Endothelial cell of umbilical vein (primary cell): ENCODE data around the gene TBC1D23. TPM values are rescaled to one million over a fixed set of nuclear protein-coding genes. Genes with fewer than 3 reads are reported as not detected.
A peak's percentile ranks its signal among the peaks of the same experiment; 100 is the strongest.

Experiments
- BruUV-seq: library from RNA; stranded (reverse); fragments of 400-500 nt; replicated peaks from 2 replicates; lab custom pipeline; 2021; lab: Mats Ljungman, UMichigan
- CTCF ChIA-PET: fragments of 300-600, 350-600 bp; sonication (Branson Sonifier 250); formaldehyde crosslinking; loops from one replicate; lab custom pipeline; 2021; ENCODE audit warnings: antibody characterized with exemption, inconsistent platforms; lab: Charles Lee
- POLR2A ChIA-PET: fragments of 300-600, 350-600 bp; sonication (Branson Sonifier 250); formaldehyde crosslinking; loops from one replicate; lab custom pipeline; 2021; ENCODE audit warnings: antibody characterized with exemption, inconsistent platforms; lab: Charles Lee
- DNase-seq: peaks from one replicate; pipeline ENCODE4 v3.0.0-alpha.2; 2011; ENCODE audit warnings: low read depth, low spot score
- FAIRE-seq: peaks from 2 replicates; lab custom pipeline; 2011; peaks lifted over from hg19 to GRCh38; lab: Jason Lieb, UNC
- H2AFZ ChIP-seq: 2 replicates; pipeline ENCODE4 v1.6.0; 2012; ENCODE audit warnings: low read depth, low read length, control low read depth, inconsistent platforms
- H3K27ac ChIP-seq: 2 replicates; pipeline ENCODE4 v1.5.1; 2011; ENCODE audit warnings: low read depth, mild to moderate bottlenecking, control low read depth, low read length, moderate library complexity; ENCODE audit not compliant: insufficient read depth
- H3K27me3 ChIP-seq, 2 experiments: 2 replicates each; pipeline versions ENCODE4 v1.6.0 to v1.6.1; 2011; ENCODE audit warnings: low read length in 2 of 2, mixed read lengths in 1 of 2; ENCODE audit not compliant: control insufficient read depth in 2 of 2, insufficient read depth in 2 of 2
- H3K36me3 ChIP-seq, 2 experiments: 2 replicates in 1 of 2; 3 replicates in 1 of 2; pipeline ENCODE4 v1.5.1; 2011; ENCODE audit warnings: low read length in 2 of 2, mild to moderate bottlenecking in 1 of 2, moderate library complexity in 1 of 2; ENCODE audit not compliant: control insufficient read depth in 2 of 2, insufficient read depth in 2 of 2; ENCODE audit errors: extremely low read depth in 1 of 2
- H3K4me1 ChIP-seq: 3 replicates; pipeline ENCODE4 v1.5.1; 2011; ENCODE audit warnings: mild to moderate bottlenecking, low read length; ENCODE audit not compliant: control insufficient read depth, insufficient read depth; ENCODE audit errors: extremely low read depth
- H3K4me2 ChIP-seq: 2 replicates; pipeline ENCODE4 v1.6.1; 2011; ENCODE audit warnings: low read length, control low read depth, mixed read lengths; ENCODE audit not compliant: insufficient read depth
- H3K4me3 ChIP-seq, 3 experiments: fragments of 200-600 bp in 1 of 3; sonication (generic), shearing (Covaris generic) in 1 of 3; replicated peaks in 1 of 3; 2 replicates each; pipeline ENCODE4 v1.5.1; 2011 to 2016; ENCODE audit warnings: control low read depth in 3 of 3, low read length in 3 of 3, mild to moderate bottlenecking in 2 of 3, inconsistent platforms in 1 of 3, low read depth in 1 of 3, moderate library complexity in 1 of 3; ENCODE audit not compliant: insufficient read depth in 1 of 3
- H3K79me2 ChIP-seq: 2 replicates; pipeline ENCODE4 v1.6.0; 2012; ENCODE audit warnings: low read length, inconsistent platforms; ENCODE audit not compliant: control insufficient read depth, insufficient read depth
- H3K9ac ChIP-seq: replicated peaks from 2 replicates; pipeline ENCODE3; 2011; ENCODE audit warnings: low read length, control low read depth; ENCODE audit not compliant: insufficient read depth; ENCODE audit errors: extremely low read depth
- H3K9me1 ChIP-seq: replicated peaks from 3 replicates; pipeline ENCODE4 v1.6.0; 2011; ENCODE audit warnings: mild to moderate bottlenecking, low read length; ENCODE audit not compliant: control insufficient read depth, insufficient read depth; ENCODE audit errors: extremely low read depth
- H3K9me3 ChIP-seq: replicated peaks from 2 replicates; pipeline ENCODE4 v1.5.1; 2012; ENCODE audit warnings: low read length, inconsistent platforms; ENCODE audit not compliant: control insufficient read depth, insufficient read depth
- H4K20me1 ChIP-seq: replicated peaks from 2 replicates; pipeline ENCODE3; 2011; ENCODE audit warnings: mild to moderate bottlenecking, low read length; ENCODE audit not compliant: control insufficient read depth, insufficient read depth; ENCODE audit errors: extremely low read depth
- FOS ChIP-seq: IDR thresholded peaks from 2 replicates; pipeline ENCODE4 v1.6.1; 2011; ENCODE audit warnings: mild to moderate bottlenecking, low read length, moderate library complexity, borderline replicate concordance; ENCODE audit not compliant: insufficient read depth
- GATA2 ChIP-seq: IDR thresholded peaks from 2 replicates; pipeline ENCODE4 v1.7.0; 2011; ENCODE audit warnings: low read depth, mild to moderate bottlenecking, moderate library complexity, mixed read lengths, low read length; ENCODE audit not compliant: insufficient read length, insufficient read depth
- JUN ChIP-seq: IDR thresholded peaks from 2 replicates; pipeline ENCODE4 v1.6.1; 2011; ENCODE audit warnings: borderline replicate concordance, low read depth; ENCODE audit not compliant: insufficient read length, insufficient read depth
- POLR2A ChIP-seq: IDR thresholded peaks from 2 replicates; pipeline ENCODE4 v1.6.1; 2012; ENCODE audit warnings: low read depth, mild to moderate bottlenecking, control low read depth, low read length
- POLR2AphosphoS5 ChIP-seq: IDR thresholded peaks from 2 replicates; pipeline ENCODE4 v1.6.1; 2012; ENCODE audit warnings: low read depth, mild to moderate bottlenecking, control low read depth, low read length, moderate library complexity; ENCODE audit not compliant: insufficient read depth
- dilution Hi-C: fragments of 300-500 bp; cut with MboI; formaldehyde crosslinking; loops from one replicate; pipeline ENCODE4 v1.15.0; 2019; ENCODE audit warnings: low sequenced_read_pairs; ENCODE audit not compliant: extremely low pct_ligation_motif_present
- intact Hi-C: fragments of 100-400 bp; cut with micrococcal nuclease; formaldehyde crosslinking; loops from one replicate; pipeline ENCODE4 v1.10.0; 2022
- polyA plus RNA-seq, 4 experiments: library from polyadenylated mRNA; depleted of rRNA in 3 of 4; stranded (reverse) in 3 of 4; unstranded in 1 of 4; fragments of >200 nt; gene quantifications; 2 replicates each; pipeline versions ENCODE4 v1.2.1 to v1.2.3, GENCODE V29; 2011 to 2012; ENCODE audit warnings: missing spikeins in 1 of 4
- total RNA-seq: library from RNA; stranded (reverse); gene quantifications from 2 replicates; pipeline ENCODE4 v1.2.3, GENCODE V29; 2021
- TF ChIP-seq, protein P1 (sequence below), 2 donors: IDR thresholded peaks; 1 replicate in 1 of 2; 2 replicates in 1 of 2; pipeline ENCODE4 v1.5.1; 2011; ENCODE audit warnings: low read length in 2 of 2, mild to moderate bottlenecking in 2 of 2, moderate library complexity in 2 of 2, control low read depth in 1 of 2, inconsistent platforms in 1 of 2, low read depth in 1 of 2; ENCODE audit not compliant: insufficient read depth in 1 of 2; ENCODE audit errors: extremely low read depth in 1 of 2

Gene TBC1D23
- total and polyA plus RNA-seq, 2 donors (not counting 3 experiments of a cell fraction or from before 2014, with no cell fraction given) = 10.3 to 34.8 TPM

- H3K4me2 ChIP-seq = peak overlapping the region; percentile 55
- POLR2A ChIA-PET = interaction anchor here (0.7 to 1.3 kb wide), 7 partner anchors 9 to 442 kb away, joined by 3 to 8 read pairs (median 4); partner anchors contain the start of genes CMSS1, LNP1 and TOMM70
- peak overlapping the region; percentile 7 for H3K27ac ChIP-seq
- dilution Hi-C loops (no loop called here), intact Hi-C loops (no loop called here)
- DNase-seq = no peak
- no peaks in the 10 kb centered on the region for H3K36me3 ChIP-seq
- BruUV-seq = TSS peak; percentile 84
- peak overlapping the region; percentile 63 for H2AFZ ChIP-seq
- peak overlapping the region; percentile 12 for H3K9ac ChIP-seq
- no peak for FAIRE-seq
- no peaks in the 10 kb centered on the region for H3K9me3 ChIP-seq
- no peaks in the 10 kb centered on the region for H3K9me1 ChIP-seq
- H4K20me1 ChIP-seq = peaks cover 3% of the 10 kb centered on the region
- H3K4me1 ChIP-seq = peaks cover 15% of the 10 kb centered on the region
- H3K4me3 ChIP-seq = peak overlapping the region in 2 of 3 experiments; percentile 5 to 13
- CTCF ChIA-PET = interaction anchor here (0.8 to 2.2 kb wide), 14 partner anchors 10 to 442 kb away, joined by 3 to 27 read pairs (median 4); partner anchors contain the start of gene CMSS1
- H3K27me3 ChIP-seq = no peaks in the 10 kb centered on the region
- TF ChIP-seq, protein P1, sequence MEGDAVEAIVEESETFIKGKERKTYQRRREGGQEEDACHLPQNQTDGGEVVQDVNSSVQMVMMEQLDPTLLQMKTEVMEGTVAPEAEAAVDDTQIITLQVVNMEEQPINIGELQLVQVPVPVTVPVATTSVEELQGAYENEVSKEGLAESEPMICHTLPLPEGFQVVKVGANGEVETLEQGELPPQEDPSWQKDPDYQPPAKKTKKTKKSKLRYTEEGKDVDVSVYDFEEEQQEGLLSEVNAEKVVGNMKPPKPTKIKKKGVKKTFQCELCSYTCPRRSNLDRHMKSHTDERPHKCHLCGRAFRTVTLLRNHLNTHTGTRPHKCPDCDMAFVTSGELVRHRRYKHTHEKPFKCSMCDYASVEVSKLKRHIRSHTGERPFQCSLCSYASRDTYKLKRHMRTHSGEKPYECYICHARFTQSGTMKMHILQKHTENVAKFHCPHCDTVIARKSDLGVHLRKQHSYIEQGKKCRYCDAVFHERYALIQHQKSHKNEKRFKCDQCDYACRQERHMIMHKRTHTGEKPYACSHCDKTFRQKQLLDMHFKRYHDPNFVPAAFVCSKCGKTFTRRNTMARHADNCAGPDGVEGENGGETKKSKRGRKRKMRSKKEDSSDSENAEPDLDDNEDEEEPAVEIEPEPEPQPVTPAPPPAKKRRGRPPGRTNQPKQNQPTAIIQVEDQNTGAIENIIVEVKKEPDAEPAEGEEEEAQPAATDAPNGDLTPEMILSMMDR (IDR thresholded peaks at IDR 0.05; ENCODE audit: extremely low read depth in 1 of 2, insufficient read depth in 1 of 2, low read depth in 1 of 2, low read length in 2 of 2) = no peak
- TF ChIP-seq POLR2AphosphoS5 (no peak), POLR2A (no peak), FOS (no peak)
- H3K79me2 ChIP-seq = peaks cover 32% of the 10 kb centered on the region
Observed at GRCh38 chr3:100260081-100260684, 609 bp upstream of the TBC1D23 start.

DNA sequence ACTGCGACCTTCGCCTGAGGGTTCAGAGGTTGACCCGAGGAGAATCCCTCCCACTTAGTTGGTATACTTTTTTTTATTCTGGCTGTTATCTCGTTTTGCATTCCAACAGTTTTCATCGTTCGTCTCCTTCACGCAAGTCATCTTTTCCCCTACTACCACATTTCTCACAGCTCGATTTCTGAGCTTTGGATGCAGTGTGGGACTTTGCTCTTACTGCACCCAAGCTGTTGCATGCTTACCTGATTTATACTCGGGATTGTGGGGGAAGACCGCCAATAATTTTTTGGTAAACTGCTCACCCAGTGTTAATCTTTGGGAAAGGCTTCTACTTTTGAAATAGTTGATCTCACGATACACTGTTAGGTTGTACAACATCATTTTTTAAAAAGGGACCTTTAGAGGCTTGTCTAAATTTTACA is 702 bp downstream of the TBC1D23 start:
- no peak for DNase-seq
- dilution Hi-C loops (no loop called here), intact Hi-C loops (no loop called here)
- Histone ChIP-seq H2AFZ (peak overlapping the region; percentile 65), H4K20me1 (peaks cover 3% of the 10 kb centered on the region), H3K27ac (peak overlapping the region; percentile 78), H3K9me1 (no peaks in the 10 kb centered on the region), H3K36me3 (no peaks in the 10 kb centered on the region), H3K4me2 (peak overlapping the region; percentile 88), H3K79me2 (peaks cover 38% of the 10 kb centered on the region), H3K9ac (peak overlapping the region; percentile 91), H3K4me1 (peaks cover 15% of the 10 kb centered on the region), H3K4me3 (peak overlapping the region; percentile 45 to 87 (median 76)), H3K27me3 (no peaks in the 10 kb centered on the region), H3K9me3 (no peaks in the 10 kb centered on the region)
- CTCF ChIA-PET = interaction anchor here (1.0 to 2.0 kb wide), 7 partner anchors 16 to 444 kb away, joined by 3 to 27 read pairs (median 4); partner anchors contain the start of gene CMSS1
- FAIRE-seq = no peak
- no TSS peak for BruUV-seq
- POLR2A ChIA-PET = no interaction called here
- TF ChIP-seq JUN = no peak
- TF ChIP-seq GATA2 = no peak
- TF ChIP-seq POLR2A = no peak
- TF ChIP-seq, protein P1 (IDR thresholded peaks at IDR 0.05; ENCODE audit: extremely low read depth in 1 of 2, insufficient read depth in 1 of 2, low read depth in 1 of 2, low read length in 2 of 2) = no peak
